CD4-positive, alpha-beta T cell treated with Interleukin-12 subunit alpha and Interleukin-12 subunit beta, for 1 hour (primary cell): ENCODE data around the gene MTARC1.

Experiments
- DNase-seq: peaks from one replicate; pipeline ENCODE4 v3.0.0-alpha.2; 2020

MTARC1 gene

DNA sequence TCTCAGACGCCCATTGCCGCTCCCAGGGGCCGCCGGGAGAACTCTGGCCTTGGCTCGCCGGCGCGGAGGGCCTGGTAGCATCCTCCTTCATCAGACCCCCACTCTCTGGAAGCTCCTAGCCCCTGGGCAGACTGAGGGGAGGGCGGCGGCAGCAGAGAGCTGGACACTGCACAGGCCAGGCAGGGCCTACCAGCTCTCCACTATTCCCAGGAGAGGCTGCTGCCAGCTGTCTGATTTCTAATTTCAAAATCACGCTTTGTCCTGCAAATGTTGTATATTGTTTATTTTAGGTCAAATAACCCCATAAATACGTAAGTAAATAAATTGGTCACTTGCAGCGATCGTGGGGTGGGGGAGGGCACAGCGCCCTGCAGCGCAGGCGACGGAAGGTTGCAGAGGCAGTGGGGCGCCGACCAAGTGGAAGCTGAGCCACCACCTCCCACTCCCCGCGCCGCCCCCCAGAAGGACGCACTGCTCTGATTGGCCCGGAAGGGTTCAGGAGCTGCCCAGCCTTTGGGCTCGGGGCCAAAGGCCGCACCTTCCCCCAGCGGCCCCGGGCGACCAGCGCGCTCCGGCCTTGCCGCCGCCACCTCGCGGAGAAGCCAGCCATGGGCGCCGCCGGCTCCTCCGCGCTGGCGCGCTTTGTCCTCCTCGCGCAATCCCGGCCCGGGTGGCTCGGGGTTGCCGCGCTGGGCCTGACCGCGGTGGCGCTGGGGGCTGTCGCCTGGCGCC is at the start of gene MTARC1:
MTARC1 (plus strand) TSS at position 577 of the 732 bp plus-strand sequence; CDS start at position 609, 32 bp downstream.
- DNase-seq = no peak

DNA sequence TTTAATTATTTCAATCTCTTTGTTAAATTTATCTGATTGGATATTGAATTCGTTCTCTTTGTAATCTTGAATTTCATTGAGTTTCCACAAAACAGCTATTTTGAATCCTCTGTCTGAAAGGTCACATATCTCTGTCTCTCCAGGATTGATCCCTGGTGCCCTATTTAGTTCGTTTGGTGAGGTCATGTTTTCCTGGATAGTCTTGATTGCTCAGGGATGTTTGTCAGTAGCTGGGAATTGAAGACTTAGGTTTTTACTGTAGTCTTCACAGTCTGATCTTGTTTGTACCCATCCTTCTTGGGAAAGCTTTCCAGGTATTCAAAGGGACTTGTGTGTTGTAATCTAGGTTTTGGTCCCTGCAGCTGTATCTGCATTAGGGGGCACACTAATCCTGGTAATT is 45.4 kb upstream of the MTARC1 start:
- DNase-seq = no peak

DNA sequence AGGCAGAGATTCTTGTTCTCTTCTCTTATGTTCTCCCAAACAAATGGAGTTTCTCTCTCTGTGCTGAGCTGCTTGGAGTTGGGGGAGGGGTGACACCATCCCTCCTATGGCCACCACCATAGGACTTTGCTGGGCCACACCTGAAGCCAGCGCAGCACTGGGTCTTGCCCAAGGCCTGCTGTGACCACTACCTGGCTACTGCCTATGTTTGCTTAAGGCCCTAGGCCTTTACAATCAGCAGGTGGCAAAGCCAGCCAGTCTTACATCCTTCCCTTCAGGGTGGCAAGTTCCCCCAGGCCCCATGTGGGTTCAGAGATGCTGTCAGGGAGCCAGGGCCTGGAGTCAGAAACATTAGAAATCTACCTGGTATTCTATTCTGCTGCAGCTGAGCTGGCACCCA is 44.9 kb upstream of the MTARC1 start:
- no peak for DNase-seq

DNA sequence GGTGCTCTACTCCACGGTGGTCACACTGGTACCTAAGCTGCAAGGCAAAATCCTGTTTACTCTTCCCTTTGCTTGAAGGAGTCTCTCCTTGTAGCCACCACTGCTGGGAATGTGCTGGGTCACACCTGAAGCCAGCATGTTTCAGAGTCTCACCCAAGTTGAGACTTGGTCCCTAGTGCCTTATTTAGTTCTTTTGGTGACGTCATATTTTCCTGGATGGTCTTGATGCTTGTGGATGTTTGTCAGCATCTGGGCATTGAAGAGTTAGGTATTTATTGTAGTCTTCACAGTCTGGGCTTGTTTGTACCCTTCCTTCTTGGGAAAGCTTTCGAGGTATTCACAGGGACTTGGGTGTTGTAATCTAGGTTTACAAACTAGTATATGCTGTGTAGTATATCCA is 44.2 kb upstream of the MTARC1 start:
- no peak for DNase-seq

- no peak for DNase-seq
These were observed 39.9 kb upstream of the MTARC1 start for GRCh38 chr1:220746851-220747250.

- DNase-seq = no peak
These were observed 39.1 kb upstream of the MTARC1 start for GRCh38 chr1:220747437-220748088.

DNA sequence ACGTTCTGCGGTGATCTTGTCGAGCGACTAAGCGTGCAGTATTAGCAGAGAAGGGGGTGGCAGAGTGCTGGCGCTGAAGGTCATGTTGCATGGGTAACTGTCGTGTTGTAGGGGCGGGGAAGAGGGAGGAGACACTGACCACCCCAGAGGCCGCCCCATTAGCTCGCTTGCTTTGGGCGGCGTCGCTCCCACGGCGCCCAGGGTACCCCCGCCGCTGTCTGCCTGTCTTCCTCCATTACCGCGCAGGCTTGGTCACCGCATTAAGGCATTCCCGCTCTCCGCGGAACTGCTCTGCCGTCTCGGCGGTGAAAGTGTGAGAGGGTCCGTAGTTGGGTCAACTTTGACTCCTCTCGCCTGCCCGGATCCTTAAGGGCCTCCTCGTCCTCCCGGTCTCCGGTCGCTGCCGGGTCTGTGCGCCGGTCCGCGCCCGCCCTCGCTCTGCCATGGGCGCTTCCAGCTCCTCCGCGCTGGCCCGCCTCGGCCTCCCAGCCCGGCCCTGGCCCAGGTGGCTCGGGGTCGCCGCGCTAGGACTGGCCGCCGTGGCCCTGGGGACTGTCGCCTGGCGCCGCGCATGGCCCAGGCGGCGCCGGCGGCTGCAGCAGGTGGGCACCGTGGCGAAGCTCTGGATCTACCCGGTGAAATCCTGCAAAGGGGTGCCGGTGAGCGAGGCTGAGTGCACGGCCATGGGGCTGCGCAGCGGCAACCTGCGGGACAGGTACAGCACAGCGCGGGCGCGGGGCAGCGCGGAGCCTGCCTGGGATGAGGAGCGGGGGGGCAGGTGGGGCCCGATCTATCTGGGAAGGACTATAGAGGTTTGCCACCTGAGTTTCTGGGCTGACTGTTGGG is 38.4 kb upstream of the MTARC1 start, which contains the start of gene MTARC2:
MTARC2 (plus strand) TSS at position 234 of the 846 bp plus-strand sequence; CDS start at position 444, 210 bp downstream.
- DNase-seq = no peak

DNA sequence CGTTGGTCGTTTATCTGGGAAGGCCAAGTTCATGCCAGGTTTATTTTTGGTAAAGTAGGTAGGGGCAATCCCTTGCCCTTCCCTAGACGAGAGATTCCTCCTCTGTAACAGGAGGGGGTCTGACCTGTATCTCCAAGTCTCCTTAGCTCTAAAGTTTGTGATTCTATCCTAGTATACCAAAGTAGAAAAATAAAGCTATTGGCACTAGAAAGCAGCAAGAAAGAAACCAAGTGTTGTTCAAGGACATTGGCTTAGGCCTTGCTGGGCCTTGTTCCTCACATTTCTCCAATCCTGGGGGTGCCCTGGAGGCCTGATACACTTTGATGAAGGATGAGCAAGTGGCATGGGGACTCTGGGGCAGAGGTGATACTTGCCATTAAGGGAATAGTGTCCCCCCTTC is 37.8 kb upstream of the MTARC1 start:
- DNase-seq = no peak

DNA sequence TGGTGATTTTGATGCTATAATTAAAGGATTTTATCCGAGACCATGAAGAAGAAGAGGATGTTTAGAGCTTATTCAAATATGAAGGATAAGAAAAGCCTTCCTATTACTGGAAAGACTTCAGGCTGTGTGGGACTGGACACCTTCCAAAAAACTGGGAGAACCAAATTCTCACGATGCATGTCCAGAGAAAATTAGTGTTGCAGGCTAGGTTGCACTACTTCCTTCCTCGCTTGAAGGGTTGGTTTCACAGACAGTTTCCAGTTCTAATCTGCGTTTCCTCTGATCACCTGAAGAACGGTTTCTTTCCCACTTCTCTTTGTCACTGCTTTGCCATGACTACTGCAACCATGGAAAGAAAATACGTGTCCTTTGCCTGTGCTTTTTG is 36.6 kb upstream of the MTARC1 start:
- no peak for DNase-seq

DNA sequence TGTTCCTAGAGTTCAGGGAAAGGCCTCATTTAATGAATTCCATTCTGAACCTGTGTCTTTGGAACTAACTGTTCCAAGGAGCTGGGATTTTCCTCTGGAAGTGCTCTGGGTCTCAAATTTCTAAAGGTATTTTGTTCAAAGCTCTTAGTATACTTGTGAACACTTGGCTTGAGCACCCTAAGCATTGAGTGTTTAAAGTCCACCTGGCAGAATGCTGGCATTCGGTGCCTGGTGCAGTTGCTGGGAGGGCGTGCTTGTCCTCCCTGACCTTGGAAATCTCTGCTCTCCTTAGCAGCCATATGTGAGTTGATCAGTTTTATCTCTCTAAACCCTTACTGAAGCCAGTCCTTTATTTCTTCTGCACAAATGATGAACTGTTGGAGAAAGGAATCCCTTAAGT is 35.6 kb upstream of the MTARC1 start:
- no peak for DNase-seq

GRCh38 chr1:220754212-220754917 is 32.3 kb upstream of the MTARC1 start:
- DNase-seq = no peak

GRCh38 chr1:220754918-220755295 is 31.8 kb upstream of the MTARC1 start:
- DNase-seq = no peak

GRCh38 chr1:220755309-220755708 is 31.4 kb upstream of the MTARC1 start:
- DNase-seq = no peak

- DNase-seq = no peak
These were observed 29.3 kb upstream of the MTARC1 start for GRCh38 chr1:220757441-220757840.

DNA sequence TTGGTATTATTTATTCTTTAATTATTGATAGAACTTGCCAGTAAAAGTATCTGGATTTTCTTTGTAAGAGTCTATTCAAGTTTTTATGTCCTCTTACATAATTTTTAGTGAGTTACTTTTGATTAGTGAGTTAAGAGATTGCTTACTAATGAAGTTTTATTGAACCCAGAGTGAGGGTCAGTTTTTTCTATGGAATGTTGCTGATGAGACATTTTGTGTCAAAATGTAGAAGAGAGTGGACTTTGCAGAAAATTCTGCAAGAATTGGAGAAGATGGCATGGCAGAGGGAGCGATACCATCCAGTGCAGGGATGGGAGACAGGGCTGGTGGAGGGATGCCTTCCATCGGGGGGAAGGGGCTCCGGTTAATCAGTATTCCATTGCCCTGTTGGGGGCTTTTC is 27.6 kb upstream of the MTARC1 start:
- no peak for DNase-seq

GRCh38 chr1:220761688-220762427 is 24.9 kb upstream of the MTARC1 start:
- DNase-seq = no peak

DNA sequence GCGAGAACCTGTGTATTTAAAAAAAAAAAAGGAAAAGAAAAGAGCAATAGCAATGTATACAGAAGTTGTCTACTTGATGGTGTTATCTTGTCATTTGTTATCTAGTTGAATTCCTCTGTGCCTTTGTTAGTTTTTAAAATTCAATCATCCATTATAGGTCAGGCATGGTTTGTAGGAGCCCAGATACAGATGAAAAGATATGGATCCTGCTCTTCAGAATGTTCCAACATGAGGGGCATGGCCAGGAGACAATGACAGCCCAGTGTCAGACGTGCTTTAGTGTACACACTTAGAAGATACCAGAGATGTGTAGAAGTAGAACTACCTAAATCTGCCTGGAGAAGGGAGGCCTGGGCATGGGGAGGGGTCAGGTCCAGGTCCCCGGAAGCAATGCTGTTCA is 22.0 kb upstream of the MTARC1 start:
- DNase-seq = no peak

- DNase-seq = no peak
These were observed 19.2 kb upstream of the MTARC1 start for GRCh38 chr1:220767312-220768125.

GRCh38 chr1:220768126-220768601 is 18.5 kb upstream of the MTARC1 start:
- no peak for DNase-seq

GRCh38 chr1:220769205-220769604 is 17.5 kb upstream of the MTARC1 start:
- DNase-seq = no peak

GRCh38 chr1:220770245-220770913 is 16.3 kb upstream of the MTARC1 start:
- no peak for DNase-seq
